ENCODE measurements around the gene AFG3L2.

GRCh38 chr18:12366784-12367183, 10.2 kb downstream of the AFG3L2 start:
- TF ChIP-seq CTCF (conservative IDR thresholded peaks at IDR 0.05; ENCODE audit: low read depth in 2 of 2) = no peak
- TF ChIP-seq JUNB (IDR thresholded peaks at IDR 0.05; ENCODE audit: unreplicated experiment) = no peak
- TF ChIP-seq POLR2AphosphoS5 (IDR thresholded peaks at IDR 0.05; ENCODE audit: low read depth) = no peak
- TF ChIP-seq EZH2 (IDR thresholded peaks at IDR 0.05; ENCODE audit: low read depth, unreplicated experiment) = no peak
- no peak for TF ChIP-seq EZH2phosphoT487 (IDR thresholded peaks at IDR 0.05; ENCODE audit: unreplicated experiment)
- TF ChIP-seq ETS1 (IDR thresholded peaks at IDR 0.05) = no peak
